C4-2B (cell line): Measurements from ENCODE around the gene RIMBP2.

Experiments
- H3K27ac ChIP-seq: fragments of 450-650 bp; 2 replicates; pipeline ENCODE4 v1.5.1; 2017
- ZFX ChIP-seq: fragments of 450-650 bp; IDR thresholded peaks from 2 replicates; pipeline ENCODE4 v1.6.1; 2017
- TF ChIP-seq, protein P1 (sequence below): fragments of 450-650 bp; conservative IDR thresholded peaks from 2 replicates; pipeline ENCODE4 v1.5.1; 2017; ENCODE audit warnings: mild to moderate bottlenecking

Gene RIMBP2

DNA sequence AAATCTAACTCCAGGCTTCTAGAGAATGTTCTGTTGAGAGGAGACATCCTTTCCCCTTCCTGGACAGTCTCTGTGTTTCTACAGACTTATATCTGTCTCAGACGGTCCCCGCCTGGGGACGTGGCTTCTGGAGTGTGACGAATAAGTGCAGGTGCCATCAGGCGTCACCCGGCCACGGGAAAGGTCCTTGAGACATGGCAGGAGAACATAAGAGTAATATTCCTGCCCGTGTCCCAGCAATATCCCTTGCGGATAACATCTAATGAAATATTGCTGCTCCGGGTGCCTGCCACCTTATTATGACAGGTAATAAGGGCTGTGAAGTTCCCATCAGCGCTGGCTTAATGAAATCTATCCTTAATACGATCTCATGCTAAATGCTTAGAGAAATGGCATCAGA lies 238.8 kb downstream of the RIMBP2 start:
- H3K27ac ChIP-seq: no peak overlapping the region
- TF ChIP-seq ZFX: no peak
- TF ChIP-seq, protein P1, sequence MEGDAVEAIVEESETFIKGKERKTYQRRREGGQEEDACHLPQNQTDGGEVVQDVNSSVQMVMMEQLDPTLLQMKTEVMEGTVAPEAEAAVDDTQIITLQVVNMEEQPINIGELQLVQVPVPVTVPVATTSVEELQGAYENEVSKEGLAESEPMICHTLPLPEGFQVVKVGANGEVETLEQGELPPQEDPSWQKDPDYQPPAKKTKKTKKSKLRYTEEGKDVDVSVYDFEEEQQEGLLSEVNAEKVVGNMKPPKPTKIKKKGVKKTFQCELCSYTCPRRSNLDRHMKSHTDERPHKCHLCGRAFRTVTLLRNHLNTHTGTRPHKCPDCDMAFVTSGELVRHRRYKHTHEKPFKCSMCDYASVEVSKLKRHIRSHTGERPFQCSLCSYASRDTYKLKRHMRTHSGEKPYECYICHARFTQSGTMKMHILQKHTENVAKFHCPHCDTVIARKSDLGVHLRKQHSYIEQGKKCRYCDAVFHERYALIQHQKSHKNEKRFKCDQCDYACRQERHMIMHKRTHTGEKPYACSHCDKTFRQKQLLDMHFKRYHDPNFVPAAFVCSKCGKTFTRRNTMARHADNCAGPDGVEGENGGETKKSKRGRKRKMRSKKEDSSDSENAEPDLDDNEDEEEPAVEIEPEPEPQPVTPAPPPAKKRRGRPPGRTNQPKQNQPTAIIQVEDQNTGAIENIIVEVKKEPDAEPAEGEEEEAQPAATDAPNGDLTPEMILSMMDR: no peak

DNA sequence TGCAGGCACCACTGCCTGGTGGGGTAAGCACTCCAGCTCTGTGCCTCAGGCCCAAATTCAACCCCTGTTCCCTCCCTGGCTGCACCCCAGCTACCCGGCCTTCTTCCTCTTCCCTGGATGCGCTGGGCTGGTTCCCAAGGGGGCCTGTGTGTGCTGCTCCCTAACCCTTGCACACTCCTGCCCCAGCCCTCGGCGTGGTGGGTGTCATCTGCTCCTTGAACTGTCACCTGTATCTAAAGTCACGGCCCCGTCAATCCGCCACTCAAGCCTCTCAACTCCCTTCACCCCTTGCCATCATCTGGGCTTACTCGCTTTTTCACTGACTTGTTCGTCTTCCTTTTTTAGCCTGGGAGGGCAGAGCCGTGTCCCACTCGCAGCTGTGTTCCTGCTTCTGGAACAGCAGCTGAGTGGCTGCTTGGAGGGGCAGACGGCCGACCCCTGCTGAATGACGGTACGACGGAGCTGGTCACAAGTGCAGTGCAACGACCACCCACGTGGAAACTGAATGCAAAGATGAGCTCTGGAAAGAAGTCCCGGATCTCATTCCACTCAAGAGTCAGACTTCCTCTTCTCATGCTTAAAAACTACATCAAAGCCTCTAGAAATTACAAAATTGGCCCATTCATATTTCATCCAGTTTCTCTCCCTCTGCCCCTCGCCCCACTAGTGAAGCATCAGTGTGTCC lies 239.5 kb downstream of the RIMBP2 start:
- no peak overlapping the region for H3K27ac ChIP-seq
- no peak for TF ChIP-seq ZFX
- TF ChIP-seq, protein P1: no peak

DNA sequence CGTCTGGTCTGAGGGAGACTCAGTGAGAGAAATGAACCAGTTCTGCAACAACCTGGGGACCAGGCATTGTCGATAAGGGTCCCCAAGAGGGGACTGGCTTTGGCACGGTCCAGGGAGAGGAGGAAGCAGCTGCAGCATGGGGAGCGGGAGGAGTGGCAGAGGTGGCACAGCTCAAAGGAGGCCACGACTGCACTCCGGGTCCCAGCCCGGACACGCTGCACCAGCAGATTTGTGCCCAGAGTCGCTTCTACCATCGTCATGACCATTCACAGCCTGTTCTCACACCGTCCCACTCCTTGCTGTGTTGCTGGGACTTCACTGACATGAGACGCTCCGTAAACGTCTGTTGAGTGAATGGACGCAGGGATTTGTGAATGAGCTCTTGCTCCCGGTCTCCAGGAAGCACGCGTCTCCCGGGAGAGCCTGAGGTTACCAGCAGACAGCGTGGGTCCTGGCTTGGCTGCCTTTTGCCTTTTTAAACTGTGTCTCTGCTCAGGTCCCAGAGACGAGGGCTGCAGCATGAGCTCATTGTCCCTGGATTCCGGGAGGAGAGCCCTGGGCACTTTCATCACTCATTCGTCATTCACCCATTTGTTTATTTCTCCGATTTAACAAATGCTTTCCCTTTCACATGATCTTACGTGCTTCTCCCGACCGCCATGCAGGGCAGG lies 241.4 kb downstream of the RIMBP2 start:
- TF ChIP-seq ZFX: no peak
- TF ChIP-seq, protein P1: no peak
- H3K27ac ChIP-seq: no peak overlapping the region

DNA sequence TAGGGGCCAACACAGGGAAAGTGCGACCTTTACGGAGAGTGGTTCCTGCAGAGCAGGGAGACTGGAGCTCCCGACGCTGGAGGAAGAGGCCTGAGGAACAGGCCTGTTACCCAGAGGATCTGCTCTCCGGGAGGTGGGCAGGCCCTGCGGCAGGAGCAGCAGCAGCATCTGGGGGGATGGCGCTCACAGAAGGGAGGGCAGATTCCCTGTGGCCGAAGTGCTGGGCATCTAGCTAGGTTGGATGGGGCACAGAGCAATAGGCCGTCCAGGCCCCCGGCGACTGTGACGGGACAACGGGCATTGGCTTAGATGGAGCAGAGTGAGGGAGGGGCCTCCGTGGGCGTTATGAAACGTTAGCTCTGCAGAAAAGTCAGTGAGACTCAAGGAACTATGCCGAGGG lies 242.8 kb downstream of the RIMBP2 start:
- TF ChIP-seq, protein P1: no peak
- TF ChIP-seq ZFX: no peak
- H3K27ac ChIP-seq: no peak overlapping the region

DNA sequence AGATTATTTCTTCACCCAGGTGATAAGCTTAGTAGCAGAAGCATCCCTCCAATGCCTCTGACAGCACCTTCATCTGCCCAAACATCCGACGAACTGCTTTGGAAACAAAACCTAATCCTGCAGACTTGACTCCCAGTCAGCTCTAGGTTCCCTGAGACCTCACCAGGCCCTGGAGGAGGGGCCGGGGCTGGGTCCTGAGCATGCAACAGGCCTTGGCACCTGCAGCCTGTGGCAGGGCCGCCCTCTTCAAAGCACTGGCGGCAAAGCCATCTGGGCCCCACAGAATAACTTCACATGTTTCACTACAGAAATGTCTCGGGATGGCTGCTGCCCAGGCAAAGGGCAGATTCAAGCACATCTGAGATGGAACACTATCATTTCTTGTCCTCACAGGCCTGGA lies 245.1 kb downstream of the RIMBP2 start:
- TF ChIP-seq, protein P1: no peak
- no peak for TF ChIP-seq ZFX
- H3K27ac ChIP-seq: no peak overlapping the region

DNA sequence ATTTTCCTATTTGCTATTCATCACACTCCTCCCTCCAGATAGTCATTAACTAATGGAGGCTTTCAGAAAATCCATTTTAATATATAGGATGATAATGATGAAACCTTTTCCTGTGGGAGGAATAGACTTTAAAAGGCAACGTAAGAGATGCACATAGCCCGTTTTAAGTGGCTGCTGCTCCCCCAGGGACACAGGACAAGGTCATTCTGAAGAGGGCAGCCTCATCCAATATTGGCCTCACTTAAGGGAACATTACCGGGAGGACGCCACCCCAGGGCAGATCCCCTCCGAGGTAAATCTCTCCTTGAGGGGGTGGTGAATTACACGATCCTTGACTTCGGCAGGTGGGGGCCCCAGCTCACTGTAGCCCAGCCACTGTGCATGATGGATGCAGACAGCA lies 246.5 kb downstream of the RIMBP2 start:
- TF ChIP-seq ZFX: no peak
- TF ChIP-seq, protein P1: no peak
- no peak overlapping the region for H3K27ac ChIP-seq

DNA sequence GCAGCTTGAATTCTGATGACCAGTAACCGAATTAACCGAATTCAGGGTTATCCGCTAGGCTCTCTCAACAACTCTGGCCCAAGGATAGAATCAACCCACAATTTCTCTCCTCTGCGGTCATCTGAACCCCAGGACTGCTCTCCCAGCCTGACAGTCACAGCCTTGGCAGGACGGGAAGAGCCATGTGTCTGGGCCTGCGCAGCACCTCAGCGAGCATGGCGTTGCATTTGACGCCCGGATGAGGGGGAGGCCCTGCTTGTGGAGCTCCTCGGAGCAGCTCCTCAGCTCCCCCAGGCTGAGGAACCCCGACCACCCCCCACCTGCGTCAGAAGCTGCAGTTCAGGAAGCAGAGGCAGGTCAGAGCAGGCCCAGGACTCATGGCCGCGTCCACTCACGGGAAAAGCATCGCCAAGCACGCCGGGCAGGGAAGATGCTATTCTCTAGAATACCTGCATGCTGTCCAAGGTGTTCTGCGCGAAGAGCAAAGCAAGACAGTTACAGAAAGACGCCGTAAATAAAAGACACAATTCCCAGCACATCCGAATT lies 247.3 kb downstream of the RIMBP2 start:
- no peak overlapping the region for H3K27ac ChIP-seq
- TF ChIP-seq, protein P1: no peak
- no peak for TF ChIP-seq ZFX
